Coronary artery (tissue), 2 donors: ENCODE results near the gene ARPP21.

Source experiments
- DNase-seq: peaks from one replicate; pipeline ENCODE4 v3.0.0-alpha.2; 2017; ENCODE audit warnings: low spot score
- H3K27ac ChIP-seq, 2 donors: fragments of 200-600 bp; sonication (generic); one replicate each; pipeline ENCODE4 v1.5.1; 2016 to 2019
- H3K4me3 ChIP-seq: fragments of 200-600 bp; sonication (generic); 2 replicates; pipeline ENCODE4 v1.5.1; 2016; ENCODE audit warnings: mild to moderate bottlenecking, moderate library complexity
- CTCF ChIP-seq: fragments of 200-600 bp; sonication (generic); IDR thresholded peaks from one replicate; pipeline ENCODE4 v1.5.1; 2019; ENCODE audit warnings: antibody characterized with exemption

Gene ARPP21

GRCh38 chr3:35748144-35748543, 108.8 kb downstream of the ARPP21 start:
- no peak for DNase-seq
- no peak for TF ChIP-seq CTCF
- H3K27ac ChIP-seq, result no peak overlapping the region
- H3K4me3 ChIP-seq, result no peak overlapping the region

DNA sequence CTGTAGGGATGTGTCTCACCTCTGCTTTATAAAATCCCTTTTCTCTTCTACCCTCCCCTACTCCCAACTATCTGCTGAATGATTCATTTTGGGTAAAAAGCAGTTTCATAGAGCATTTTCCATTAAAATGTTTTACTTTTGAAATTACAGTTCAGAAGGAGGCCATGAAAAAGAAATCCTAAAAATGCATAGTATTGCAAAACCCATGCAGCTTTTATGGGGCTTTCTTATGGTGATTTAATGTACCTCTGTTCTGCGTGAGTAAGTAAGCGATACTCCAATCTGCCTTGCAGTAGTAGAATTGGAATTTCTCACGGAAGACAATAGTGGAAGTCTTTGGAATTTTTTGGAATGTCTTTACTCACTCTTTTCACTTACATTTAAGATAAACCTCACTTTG, 111.9 kb downstream of the ARPP21 start:
- Histone ChIP-seq H3K27ac (no peak overlapping the region), H3K4me3 (no peak overlapping the region)
- no peak for TF ChIP-seq CTCF
- no peak for DNase-seq

DNA sequence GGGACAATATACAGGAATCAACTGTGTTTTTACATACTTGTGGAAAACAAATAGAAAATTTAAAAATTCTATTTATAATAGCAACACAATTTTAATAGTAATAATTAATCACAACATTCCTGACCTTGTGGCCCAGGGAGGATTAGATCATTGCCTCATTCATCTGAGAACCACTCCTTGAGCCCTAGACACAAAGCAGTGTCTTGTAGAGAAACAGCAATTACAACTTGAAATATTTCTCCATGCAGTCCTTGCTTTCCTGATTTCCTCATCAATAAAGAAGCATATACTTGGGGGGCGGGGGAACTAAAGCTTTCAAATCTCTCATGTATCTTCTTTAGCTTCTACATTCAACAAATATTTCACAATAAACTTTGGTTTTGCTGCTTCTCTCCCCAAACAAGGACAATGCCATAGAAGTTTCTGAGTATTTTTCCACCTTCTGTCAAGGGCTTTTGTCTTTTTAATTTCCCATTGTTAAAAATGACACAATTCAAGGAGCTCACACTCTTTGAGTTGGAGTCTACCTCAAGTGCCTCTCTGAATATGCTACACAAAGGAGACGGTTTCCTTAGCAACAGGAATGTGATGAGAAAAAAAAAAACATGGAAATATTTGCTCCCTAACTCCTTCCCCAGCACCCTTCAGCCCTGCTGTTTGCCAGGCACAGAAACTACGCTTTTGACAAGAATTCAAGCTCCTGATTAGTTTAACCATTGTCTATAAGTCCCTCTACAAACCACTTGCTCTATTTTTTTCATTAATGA, 118.8 kb downstream of the ARPP21 start:
- TF ChIP-seq CTCF, result no peak
- no peak overlapping the region for H3K27ac ChIP-seq
- no peak overlapping the region for H3K4me3 ChIP-seq
- DNase-seq, result no peak

DNA sequence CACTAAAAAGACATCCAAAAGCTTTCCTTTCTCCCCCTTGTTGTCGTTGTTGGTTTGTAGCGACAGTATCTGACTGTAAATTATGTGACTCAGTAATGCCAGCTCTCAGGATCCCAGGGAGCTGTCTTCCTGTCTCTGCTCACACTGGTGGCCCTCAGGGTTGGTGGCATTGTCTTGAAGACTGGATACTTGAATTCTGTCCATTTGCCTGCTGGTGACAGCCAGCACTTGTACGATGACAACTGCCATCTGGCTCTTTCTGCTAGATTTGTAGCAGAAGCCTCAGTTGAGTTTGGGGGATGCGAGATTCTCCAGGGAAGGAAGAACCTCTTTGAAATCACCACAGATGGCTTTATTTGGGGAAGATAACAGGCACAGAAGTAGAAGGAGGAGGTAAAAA, 120.8 kb downstream of the ARPP21 start:
- no peak overlapping the region for H3K27ac ChIP-seq
- no peak for TF ChIP-seq CTCF
- DNase-seq, result no peak
- no peak overlapping the region for H3K4me3 ChIP-seq

DNA sequence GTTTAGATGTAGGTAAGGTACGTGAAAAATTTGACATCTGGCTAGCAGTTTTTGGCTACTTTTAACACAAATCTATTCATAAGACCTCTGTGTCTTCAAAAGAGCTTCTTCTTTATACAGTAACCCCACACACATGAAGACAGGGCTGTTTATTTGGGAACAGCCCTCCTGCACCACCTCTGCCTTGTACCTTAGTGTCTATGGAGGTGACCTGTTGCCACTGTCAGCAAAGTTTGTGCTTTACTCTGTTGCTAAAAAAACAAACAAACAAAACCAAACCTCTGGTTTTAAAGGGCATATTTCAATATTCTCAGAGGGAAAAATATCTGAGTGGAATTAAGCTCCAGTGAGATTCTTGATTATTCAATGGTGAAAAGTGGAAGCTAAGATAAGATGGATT, 122.0 kb downstream of the ARPP21 start:
- Histone ChIP-seq H3K4me3 (no peak overlapping the region), H3K27ac (no peak overlapping the region)
- no peak for TF ChIP-seq CTCF

DNA sequence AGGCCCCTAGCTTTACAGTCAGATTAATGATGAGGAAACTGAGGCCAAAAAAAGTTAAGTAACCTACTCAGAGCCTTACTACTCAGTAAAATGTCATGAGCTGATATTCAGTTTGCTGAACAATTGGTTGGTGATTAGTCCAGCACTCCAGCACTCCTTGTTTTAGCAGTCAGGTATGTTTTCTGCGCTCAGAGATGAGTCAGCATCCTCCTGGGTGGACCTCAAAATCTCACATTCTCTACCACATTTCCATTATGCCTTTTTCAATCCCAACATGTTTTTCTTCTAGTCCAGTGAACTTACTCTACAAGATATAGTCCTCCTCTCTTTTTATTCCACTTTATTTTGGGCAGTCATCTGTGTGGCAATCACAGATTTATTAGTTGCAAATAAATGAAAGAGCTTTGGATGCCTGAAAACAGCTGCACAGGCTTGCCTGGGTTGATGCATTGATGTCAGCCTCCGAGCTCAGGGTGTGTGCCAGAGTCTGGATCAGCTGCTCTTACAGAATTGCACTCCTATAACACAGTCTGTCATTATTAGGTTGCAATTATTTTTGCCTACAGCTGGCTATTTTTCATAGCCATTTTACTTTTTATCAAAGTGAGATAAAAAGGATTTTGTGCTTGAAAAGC, 133.2 kb downstream of the ARPP21 start:
- H3K27ac ChIP-seq, result no peak overlapping the region
- TF ChIP-seq CTCF, result no peak
- DNase-seq, result no peak

More for the DNA sequence above, 122.0 kb downstream of the ARPP21 start:
- DNase-seq, result no peak

GRCh38 chr3:35773417-35773816, 134.1 kb downstream of the ARPP21 start:
- H3K4me3 ChIP-seq, result no peak overlapping the region
- no peak for TF ChIP-seq CTCF
- H3K27ac ChIP-seq, result no peak overlapping the region
- DNase-seq, result no peak

More for the DNA sequence above, 133.2 kb downstream of the ARPP21 start:
- no peak overlapping the region for H3K4me3 ChIP-seq
